ENCODE data around the gene CD276. TPM values are rescaled to one million over a fixed set of nuclear protein-coding genes. Genes with fewer than 3 reads are reported as not detected.
A peak's percentile ranks its signal among the peaks of the same experiment; 100 is the strongest.

The CD276 gene
- total RNA-seq, 4 donors from 2014 or later, result 64.2 to 100 (median 74.2) TPM

DNA sequence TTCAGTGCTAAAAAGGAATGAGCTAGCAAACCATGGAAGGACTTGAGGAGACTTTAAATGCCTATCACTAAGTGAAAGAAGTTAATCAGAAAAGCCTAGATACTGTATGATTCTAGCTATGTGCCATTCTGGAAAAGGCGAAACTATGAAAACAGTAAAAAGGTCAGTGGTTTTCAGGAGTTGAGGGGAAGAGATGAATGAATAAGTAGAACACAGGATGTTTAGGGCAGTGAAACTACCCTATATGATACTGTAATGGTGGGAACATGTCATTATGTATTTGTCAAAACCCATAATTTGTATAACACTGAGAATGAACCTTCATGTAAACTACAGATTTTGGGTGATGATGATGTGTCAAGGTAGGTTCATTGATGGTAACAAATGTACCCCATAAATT lies 9.6 kb upstream of the CD276 start:
- WGBS, result 94% methylated on average over 1 of the region's 1 CpG
- no peaks in the 10 kb centered on the region for H3K27me3 ChIP-seq

DNA sequence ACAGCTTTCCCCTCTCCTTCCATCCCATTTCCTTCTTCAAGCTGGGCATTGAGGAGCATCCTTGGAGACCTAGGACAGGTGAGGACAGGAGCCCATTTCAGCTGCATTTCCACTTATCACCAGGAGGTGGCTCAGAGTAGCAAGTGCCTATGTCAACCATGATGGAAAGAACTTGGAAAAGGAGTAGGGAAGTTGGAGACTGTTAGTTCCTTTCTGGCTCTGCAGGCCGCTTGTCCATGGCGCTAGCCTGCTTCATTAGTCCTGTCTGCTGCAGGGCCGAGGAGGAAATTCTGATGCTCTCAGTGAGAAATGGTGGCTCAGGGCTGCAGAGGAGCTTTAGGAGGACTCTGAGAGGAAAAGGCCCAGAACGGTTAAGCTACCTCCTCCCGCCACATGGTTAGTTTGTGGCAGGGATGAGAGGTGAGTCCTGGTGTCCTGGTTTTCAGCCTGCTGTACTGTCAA lies 7.0 kb upstream of the CD276 start:
- TF ChIP-seq POLR2AphosphoS5 (IDR thresholded peaks at IDR 0.05), result no peak
- TF ChIP-seq, protein P1, sequence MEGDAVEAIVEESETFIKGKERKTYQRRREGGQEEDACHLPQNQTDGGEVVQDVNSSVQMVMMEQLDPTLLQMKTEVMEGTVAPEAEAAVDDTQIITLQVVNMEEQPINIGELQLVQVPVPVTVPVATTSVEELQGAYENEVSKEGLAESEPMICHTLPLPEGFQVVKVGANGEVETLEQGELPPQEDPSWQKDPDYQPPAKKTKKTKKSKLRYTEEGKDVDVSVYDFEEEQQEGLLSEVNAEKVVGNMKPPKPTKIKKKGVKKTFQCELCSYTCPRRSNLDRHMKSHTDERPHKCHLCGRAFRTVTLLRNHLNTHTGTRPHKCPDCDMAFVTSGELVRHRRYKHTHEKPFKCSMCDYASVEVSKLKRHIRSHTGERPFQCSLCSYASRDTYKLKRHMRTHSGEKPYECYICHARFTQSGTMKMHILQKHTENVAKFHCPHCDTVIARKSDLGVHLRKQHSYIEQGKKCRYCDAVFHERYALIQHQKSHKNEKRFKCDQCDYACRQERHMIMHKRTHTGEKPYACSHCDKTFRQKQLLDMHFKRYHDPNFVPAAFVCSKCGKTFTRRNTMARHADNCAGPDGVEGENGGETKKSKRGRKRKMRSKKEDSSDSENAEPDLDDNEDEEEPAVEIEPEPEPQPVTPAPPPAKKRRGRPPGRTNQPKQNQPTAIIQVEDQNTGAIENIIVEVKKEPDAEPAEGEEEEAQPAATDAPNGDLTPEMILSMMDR (IDR thresholded peaks at IDR 0.05), result peak; percentile 78 to 85
- Histone ChIP-seq H3K9me3 (no peaks in the 10 kb centered on the region), H3K4me1 (no peaks in the 10 kb centered on the region), H3K36me3 (no peaks in the 10 kb centered on the region), H3K27me3 (no peaks in the 10 kb centered on the region), H3K4me3 (no peak overlapping the region), H3K27ac (no peak overlapping the region)
- peak in 1 of 2 donors; percentile 77 for DNase-seq (ENCODE audit: low spot score in 2 of 2)
- 41% methylated on average over 5 of the region's 5 CpGs for WGBS

More for the DNA sequence above, 9.6 kb upstream of the CD276 start:
- TF ChIP-seq POLR2A (IDR thresholded peaks at IDR 0.05), result no peak
- no peak for TF ChIP-seq POLR2AphosphoS5 (IDR thresholded peaks at IDR 0.05)
- TF ChIP-seq, protein P1 (IDR thresholded peaks at IDR 0.05), result no peak
- no peak for TF ChIP-seq EP300 (IDR thresholded peaks at IDR 0.05)
- no peak for DNase-seq (ENCODE audit: low spot score in 2 of 2)
- no peaks in the 10 kb centered on the region for H3K9me3 ChIP-seq
- H3K27ac ChIP-seq, result no peak overlapping the region
- H3K36me3 ChIP-seq, result no peaks in the 10 kb centered on the region
- H3K4me3 ChIP-seq, result no peak overlapping the region
- no peaks in the 10 kb centered on the region for H3K4me1 ChIP-seq

DNA sequence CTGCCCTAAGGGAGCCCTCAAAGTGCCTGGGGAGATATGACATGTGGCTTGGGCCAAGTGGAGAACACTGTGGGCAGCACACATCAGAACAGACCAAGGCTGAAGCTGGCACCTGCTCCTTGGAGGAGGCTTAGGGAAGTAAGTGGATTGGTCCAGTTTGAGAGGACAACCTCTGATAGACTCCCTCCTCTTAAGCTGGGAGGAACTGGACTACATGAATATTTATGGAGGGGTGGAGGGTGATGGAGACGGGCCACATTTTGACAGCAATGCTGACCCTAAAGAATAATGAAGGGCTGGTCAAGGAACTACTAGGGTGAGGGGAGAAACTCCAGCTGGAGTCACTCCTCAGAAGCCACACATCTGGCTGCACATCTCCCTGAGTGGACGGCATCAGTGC lies 6.5 kb upstream of the CD276 start:
- no peaks in the 10 kb centered on the region for H3K36me3 ChIP-seq
- H3K4me1 ChIP-seq, result no peaks in the 10 kb centered on the region
- no peaks in the 10 kb centered on the region for H3K27me3 ChIP-seq
- H3K27ac ChIP-seq, result no peak overlapping the region
- no peak overlapping the region for H3K4me3 ChIP-seq
- TF ChIP-seq POLR2AphosphoS5 (IDR thresholded peaks at IDR 0.05) (no peak), POLR2A (IDR thresholded peaks at IDR 0.05) (no peak), EP300 (IDR thresholded peaks at IDR 0.05) (no peak)
- TF ChIP-seq, protein P1 (IDR thresholded peaks at IDR 0.05), result no peak
- WGBS, result 67% methylated on average over 2 of the region's 2 CpGs
- H3K9me3 ChIP-seq, result no peaks in the 10 kb centered on the region
- no peak for DNase-seq (ENCODE audit: low spot score in 2 of 2)

DNA sequence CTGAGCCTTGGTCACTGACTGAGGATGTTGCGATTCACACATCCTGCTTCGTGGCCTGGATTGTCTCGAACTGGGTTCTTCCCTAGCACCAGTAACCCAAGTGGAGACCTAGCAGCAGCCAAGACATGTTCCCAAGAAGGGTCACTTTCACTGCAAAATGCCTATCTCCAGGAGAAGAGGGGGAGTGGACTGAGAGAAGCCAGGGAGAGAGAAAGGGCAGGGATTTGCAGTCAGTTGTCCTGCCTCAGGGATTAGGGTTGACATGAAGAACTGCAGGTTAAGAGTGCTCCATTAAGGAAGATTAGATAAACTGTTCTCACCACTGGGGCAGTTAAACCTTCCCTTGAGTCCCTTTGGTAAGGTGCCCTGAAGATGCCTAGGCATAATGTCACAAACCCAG lies 5.7 kb upstream of the CD276 start:
- Histone ChIP-seq H3K9me3 (no peaks in the 10 kb centered on the region), H3K27me3 (no peaks in the 10 kb centered on the region), H3K36me3 (no peaks in the 10 kb centered on the region), H3K27ac (no peak overlapping the region), H3K4me3 (no peak overlapping the region), H3K4me1 (peaks cover under 1% of the 10 kb centered on the region)
- WGBS, result 71% methylated on average over 3 of the region's 3 CpGs
- DNase-seq (ENCODE audit: low spot score in 2 of 2), result no peak
- no peak for TF ChIP-seq EP300 (IDR thresholded peaks at IDR 0.05)
- TF ChIP-seq, protein P1 (IDR thresholded peaks at IDR 0.05), result no peak
- TF ChIP-seq POLR2A (IDR thresholded peaks at IDR 0.05), result no peak
- no peak for TF ChIP-seq POLR2AphosphoS5 (IDR thresholded peaks at IDR 0.05)

GRCh38 chr15:73679180-73679579 lies 5.0 kb upstream of the CD276 start:
- Histone ChIP-seq H3K36me3 (no peaks in the 10 kb centered on the region), H3K27me3 (no peaks in the 10 kb centered on the region), H3K4me3 (no peak overlapping the region), H3K4me1 (peaks cover 7% of the 10 kb centered on the region), H3K9me3 (no peaks in the 10 kb centered on the region), H3K27ac (no peak overlapping the region)
- DNase-seq (ENCODE audit: low spot score in 2 of 2), result no peak
- 76% methylated on average over 3 of the region's 3 CpGs for WGBS
- TF ChIP-seq, protein P1 (IDR thresholded peaks at IDR 0.05), result no peak

Measured in suprapubic skin (tissue), 4 donors.